NCI-H226 (cell line): ENCODE results near the gene SS18.
"Not testable (repeated sequence)": the region's sequence is repeated elsewhere in the genome, so short reads cannot be mapped to it uniquely, and the experiment has no call there.

Experiments
- DNase-seq: peaks from one replicate; pipeline ENCODE4 v3.0.0-alpha.2; 2015

SS18 gene, protein sequence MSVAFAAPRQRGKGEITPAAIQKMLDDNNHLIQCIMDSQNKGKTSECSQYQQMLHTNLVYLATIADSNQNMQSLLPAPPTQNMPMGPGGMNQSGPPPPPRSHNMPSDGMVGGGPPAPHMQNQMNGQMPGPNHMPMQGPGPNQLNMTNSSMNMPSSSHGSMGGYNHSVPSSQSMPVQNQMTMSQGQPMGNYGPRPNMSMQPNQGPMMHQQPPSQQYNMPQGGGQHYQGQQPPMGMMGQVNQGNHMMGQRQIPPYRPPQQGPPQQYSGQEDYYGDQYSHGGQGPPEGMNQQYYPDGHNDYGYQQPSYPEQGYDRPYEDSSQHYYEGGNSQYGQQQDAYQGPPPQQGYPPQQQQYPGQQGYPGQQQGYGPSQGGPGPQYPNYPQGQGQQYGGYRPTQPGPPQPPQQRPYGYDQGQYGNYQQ

DNA sequence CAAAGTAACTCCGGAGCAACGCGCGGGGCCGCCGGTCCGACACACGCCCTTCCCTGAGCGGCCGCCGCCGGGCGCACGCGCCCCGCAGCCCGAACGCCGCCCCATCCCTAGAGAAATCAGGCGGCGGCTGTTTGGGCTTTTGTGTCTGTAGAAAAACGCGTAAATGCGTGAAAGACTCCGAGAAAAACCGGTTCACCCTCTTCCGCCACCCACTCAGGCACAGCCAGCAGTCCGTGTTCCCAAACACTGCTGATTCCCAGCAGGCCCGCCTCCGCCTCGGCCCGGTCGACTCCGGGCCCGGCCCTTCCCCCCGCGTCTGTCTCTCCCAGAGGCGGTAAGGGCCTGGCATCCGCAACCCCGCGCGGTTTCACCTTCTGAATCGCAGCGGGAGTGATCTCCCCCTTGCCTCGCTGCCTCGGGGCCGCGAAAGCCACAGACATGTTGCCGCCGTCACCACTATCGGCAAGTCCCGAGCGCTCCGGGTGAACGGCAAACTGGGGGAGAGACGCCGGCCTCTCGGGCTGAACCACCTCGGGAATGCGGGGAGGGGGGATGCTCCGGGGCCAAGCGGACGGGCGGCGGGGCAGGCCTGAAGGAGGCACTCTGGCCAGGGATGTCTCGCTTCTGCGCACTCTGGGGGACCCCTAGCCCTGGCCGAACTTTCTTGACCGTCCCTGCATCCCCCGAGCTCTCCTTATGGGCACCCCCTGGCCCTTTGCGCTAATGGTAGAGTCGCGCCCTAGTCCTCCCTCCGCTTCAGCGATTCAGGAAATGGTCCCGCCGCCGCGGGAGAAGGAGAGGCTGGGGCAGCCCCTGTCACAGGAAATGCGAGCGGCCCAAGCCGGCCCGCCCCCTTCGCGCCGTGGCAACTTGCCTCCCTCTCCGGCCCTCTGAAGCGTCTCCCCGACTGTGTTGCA is at the start of gene SS18:
TSS of gene SS18 (minus strand) at position 484 of the 917 bp plus-strand sequence. CDS start at position 440, 44 bp downstream.
- DNase-seq, result peak; percentile 92

DNA sequence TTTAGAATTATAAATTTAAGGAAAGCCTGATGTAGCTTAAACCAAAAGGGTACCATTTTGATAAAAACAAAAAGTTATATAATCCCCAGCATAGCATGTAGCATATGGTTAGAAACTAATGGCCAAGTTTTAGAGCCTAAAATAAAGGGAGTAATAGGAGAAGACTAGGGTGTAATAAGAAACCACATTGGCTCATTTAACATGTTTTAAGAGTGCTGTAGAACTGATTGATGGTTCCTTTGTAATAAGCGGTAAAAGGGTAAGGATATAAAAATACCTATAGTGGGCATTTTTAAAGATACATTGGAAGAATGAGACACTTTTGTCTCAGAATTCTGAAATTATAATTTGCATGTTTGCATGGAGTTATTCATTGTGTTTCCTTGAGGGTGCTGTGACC is 45.1 kb upstream of the SS18 start:
- DNase-seq, result no peak

DNA sequence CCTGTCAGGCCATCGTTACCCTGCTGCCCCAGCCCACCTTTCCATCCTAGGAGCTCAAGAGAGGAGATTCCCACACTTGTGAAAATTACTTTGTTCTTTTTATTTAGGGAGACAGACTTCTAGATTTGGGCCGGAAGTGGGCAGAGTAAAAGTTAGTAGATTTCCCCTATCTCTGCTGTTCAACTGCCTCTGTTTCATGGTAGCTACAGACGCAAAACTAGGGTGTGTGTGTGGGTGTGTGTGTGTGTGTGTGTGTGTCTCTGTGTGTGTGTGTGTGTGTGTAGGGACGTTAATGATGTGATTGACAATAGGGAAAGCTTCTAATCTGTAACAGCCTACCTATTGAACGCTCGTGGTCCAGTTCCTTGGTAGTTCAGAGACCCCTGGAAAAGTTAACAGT is 43.7 kb upstream of the SS18 start:
- DNase-seq, result no peak

DNA sequence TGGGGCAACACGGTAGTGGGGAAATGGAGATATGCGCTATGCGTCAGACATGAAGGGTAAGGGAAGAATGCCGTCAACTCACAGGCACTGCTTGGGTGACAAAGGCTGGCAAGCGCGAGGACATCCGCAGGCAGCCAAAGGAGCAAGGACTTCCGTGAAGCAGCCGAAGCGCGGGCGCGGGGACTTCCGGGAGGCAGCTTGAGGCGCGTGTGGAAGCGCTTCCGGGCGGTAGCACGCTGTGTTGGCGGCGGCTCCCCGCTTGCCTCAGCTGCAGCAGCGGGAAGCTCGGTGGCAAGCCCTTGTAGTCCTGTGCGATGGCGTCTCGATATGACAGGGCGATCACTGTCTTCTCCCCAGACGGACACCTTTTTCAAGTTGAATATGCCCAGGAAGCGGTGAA is 43.2 kb upstream of the SS18 start, which contains the start of gene PSMA8:
TSS of gene PSMA8 (plus strand) at position 218 of the 400 bp plus-strand sequence. CDS start at position 315, 97 bp downstream.
- DNase-seq, result no peak

DNA sequence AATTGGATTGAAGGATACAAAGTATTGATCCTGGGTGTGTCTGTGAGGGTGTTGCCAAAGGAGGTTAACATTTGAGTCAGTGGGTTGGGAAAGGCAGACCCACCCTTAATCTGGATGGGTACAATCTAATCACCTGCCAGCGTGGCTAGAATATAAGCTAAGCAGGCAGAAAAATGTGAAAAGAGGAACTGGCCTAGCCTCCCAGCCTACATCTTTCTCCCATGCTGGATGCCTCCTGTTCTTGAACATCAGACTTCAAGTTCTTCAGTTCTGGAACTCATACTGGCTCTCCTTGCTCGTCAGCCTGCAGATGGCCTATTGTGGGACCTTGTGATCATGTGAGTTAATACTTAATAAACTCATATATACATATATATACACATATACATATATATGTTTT is 37.8 kb upstream of the SS18 start:
- DNase-seq, result not testable (repeated sequence)

DNA sequence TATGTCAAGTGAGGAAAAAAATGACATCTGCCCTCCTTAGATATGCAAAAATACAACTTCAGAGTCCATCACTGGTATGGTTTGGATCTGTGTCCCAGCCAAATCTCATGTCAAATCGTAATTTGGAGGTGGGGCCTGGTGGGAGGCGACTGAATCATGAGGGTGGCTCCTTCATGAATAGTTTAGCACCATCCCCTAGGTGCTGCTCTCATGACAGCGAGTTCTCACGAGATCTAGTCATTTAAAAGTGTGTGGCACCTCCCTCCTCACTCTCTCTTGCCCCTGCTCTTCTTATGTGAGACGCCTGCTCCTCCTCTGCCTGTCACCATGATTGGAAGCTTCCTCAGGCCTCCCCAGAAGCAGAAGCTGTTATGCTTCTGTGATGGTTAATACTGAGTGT is 37.4 kb upstream of the SS18 start:
- no peak for DNase-seq

DNA sequence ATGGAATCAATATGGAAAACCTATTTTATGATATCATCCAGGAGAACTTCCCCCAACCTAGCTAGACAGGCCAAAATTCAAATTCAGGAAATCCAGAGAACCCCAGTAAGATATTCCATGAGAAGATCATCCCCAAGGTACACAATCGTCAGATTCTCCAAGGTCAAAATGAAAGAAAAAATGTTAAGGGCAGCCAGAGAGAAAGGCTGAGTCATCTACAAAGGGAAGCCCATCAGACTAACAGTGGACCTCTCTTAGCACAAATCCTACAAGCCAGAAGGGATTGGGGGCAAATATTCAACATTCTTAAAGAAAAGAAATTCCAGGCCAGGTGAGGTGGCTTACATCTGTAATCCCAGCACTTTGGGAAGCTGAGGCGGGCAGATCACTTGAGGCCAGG is 31.6 kb upstream of the SS18 start:
- DNase-seq, result not testable (repeated sequence)

DNA sequence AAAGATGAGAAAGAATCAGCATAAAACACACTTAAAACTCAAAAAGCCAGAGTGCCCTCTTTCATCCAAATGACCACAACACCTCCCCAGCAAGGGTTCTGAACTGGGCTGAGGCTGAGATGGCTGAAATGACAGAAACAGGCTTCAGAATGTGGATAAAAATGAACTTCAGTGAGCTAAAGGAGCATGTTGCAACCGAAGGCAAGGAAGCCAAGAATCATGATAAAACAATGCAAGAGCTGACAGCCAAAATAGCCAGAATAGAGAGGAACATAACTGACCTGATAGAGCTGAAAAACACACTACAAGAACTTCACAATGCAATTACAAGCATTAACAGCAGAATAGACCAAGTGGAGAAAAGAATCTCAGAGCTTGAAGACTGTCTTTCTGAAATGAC is 31.1 kb upstream of the SS18 start:
- no peak for DNase-seq

DNA sequence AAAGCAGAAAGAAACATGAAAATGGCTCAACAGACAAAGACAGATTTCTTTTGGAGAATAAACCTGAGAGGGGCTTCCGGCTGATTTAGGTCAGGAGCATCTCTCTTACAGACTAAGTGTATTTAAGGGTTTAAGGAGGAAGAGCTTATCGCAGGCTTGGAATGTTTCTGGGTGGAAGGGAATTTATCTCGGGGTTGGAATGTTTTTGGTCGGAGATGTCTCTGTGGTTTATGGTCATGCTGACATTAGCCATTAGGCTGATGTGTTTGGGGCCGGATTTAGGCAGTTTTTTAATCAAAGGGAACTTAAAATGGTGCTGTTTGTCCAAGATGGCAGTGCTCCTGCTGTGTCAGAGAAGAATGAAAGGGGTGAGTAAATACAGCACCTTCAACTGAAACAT is 28.8 kb upstream of the SS18 start:
- DNase-seq, result no peak

DNA sequence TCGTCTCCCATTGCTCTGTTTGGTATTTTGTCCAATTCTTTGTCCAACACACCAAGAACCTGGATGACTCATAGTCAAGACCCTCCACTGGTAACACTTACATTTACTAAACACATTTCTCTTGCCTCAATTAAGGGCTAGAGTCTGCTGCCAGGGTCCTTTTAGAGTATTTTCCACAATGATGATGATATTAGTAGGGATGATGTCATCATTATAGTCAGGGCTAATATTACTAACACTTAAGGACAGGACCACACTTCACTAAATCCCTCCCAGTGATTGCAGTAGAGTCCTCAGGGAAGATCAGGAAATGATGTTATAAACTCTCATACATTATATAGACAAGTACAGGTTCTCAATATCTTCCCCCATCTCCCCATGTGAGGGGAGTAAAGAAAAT is 13.6 kb upstream of the SS18 start:
- no peak for DNase-seq

DNA sequence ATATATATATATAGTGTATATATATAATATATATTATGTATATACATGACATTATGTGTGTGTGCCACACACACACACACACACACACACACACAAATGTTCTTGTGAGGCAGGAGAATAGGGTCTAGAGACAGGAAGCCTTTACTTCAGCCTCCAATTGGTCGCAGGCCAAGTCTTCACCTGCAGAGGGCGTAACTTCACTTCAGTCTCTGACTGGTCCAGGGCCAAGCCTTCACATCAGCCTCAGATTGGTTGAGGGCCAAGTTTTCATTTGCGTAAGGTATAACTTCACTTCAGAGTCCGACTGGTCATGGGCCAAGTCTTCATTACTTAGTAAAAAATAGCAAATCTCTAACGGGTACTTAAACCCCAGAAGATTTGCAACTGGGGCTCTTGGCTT is 13.2 kb upstream of the SS18 start:
- DNase-seq, result no peak

DNA sequence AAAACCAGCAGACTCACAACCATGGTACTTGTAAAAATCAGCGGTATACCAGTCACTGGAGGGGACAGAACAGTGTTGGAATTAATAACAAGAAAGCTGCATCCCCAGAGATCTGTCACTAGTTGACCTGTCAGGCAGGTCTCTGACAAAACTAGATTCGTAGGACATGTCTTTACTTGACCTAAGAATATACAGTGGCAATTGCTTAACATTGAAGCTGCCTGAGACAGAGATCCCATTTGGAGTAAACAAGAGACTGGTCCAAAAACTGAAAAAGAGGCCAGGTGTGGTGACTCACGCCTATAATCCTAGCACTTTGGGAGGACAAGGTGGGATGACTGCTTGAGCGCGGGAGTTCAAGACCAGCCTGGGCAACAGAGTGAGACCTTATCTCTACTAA is 7.2 kb upstream of the SS18 start:
- DNase-seq, result no peak

DNA sequence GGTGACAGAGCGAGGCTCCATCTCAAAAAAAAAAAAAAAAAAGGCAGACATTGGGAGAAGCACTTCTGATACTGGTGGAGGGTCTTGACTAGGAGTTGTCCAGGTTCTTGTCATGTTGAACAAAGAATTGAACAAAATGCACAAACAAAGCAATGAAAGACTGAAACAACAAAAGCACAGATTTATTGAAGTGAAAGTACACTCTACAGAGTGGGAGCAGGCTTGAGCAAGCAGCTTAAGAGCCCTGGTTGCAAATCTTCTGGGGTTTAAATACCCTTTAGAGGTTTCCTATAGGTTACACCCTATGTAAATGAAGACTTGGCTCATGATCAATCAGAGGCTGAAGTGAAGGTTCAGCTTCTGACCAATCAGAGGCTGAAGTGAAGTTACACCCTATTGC is 6.4 kb upstream of the SS18 start:
- no peak for DNase-seq

DNA sequence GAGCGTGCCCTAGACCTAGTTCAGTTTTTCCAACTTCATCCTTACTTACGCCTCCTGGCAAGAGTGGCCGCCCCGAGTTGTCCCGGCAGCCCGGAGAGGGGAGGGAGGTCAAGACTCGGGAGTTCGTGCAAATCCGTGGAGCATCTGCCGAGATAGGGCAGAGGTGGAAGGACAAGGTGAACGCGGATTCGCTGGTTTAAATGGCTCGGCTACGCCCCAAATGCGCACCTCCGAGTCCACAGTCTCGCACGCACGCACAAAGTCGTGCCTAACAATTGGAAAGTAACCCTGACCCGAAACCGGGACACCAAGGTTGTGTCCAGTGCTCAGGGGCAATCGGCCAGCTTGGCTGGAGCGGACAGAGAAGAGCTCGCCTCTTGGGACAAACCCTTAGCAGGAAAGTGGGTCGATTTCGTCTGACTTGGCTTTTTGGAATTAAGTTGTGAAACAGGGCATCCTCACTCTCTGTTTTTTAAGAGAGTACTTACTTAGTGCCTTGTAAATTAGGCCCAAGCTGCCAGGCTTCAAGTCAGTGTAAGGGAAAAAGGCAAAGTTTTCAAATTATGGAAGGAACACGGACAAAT is 726 bp upstream of the SS18 start:
- DNase-seq, result peak; percentile 64

DNA sequence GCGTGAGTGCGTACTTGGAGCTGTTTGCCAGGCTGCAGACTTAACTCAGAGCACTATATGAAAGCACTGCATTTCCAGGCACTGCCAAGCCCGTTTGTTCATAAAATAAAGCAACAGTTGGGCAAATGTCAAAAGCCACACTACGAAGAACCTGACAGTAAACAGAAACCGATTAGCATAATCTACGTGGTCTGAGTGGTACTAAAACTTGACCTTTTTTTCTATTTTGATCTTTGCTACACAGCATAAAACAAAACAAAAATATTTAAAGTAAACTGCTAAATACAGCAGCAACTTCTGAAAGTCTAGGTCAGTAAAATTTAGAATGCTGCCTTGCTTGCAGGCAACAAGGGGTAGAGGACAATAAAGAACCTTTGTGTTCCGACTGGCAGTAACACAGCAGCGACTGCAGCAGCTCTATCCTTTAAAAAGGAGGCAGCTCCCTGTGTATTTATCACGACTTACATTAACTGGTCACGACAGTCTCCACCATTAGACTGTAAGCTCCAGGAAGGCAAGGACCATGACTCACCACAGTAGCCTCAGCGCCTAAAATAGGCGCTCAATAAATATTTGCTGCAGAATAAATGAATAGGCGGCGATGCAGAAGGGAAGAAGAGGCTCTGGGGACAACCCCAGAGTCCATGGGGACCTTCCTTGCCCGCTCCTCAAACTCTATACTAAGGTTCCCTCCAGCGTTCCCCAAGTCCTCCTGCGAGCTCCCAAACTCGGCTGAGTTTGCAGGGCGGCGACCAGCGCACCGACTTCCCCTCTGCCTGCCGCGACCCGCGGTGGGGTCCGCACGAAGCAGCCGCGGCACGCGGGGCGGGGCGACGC is 902 bp downstream of the SS18 start:
- DNase-seq, result no peak

DNA sequence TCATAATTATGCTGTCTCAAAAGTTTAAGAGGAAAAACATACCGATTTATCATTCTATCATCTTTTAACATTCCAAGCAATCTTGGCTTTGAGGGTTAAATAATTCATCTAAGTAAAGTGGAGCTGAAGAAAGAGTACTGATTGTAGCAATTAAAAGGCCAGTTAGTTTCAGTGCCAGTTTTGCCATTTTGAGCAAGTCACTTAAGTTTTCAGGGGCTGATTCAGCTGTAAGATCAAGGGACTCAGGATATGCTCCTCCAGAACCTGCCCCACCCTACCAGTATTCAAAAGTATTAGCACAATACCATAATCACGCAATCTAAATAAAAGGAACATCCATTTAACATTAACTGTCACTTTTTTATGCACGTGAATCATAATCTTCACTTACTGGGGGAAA is 1.9 kb downstream of the SS18 start:
- DNase-seq, result no peak

DNA sequence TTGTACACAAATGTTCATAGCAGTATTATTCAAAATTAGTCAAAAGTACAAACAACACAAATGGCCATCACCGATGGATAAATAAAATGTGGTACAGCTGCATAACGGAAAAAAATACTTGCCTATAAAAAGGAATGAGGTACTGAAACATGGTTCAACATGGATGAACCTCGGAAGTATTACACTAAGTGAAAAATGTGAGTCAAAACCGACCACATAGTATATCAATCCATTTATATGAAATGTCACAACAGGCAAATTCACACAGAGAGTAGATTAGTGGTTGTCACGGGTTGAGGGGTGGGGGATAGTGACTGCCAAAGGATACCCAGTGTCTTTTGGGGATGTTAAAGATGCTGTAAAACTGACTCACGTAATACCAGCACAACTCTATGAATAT is 3.5 kb downstream of the SS18 start:
- DNase-seq, result no peak

DNA sequence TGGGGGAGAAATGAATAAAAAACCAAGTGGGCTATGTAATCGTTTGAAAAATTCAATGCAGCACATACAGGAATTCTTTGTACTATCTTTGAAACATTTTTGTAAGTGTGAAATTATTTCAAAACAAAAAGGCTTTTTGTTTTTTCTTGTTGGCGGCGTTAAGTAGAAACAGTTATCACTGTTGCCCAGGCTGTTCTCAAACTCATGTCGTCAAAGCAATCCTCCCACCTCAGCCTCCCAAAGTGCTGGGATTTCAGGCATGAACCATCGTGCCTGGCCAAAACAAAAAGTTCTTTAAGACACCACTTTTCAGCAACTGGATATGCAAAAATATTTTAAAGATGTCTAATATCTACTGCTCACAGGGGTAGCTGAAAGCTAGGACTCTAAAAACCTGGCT is 5.4 kb downstream of the SS18 start:
- DNase-seq, result no peak

DNA sequence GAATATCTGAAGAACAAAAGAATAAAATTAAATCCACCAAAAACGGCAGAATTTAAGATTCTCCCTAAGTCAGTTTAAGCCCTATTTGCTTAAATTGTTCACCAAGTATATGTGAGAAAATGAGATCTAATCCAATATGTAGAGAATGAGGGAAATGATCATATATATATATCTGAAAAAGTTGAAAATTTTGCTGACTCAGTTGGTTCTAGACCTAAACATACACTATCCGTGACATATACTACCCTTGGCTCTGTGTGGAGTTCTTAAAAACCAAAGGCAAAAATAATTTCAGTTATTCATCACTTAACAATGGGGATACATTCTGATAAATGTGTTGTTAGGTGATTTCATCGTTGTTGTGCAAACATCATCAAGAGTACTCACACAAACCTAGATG is 7.3 kb downstream of the SS18 start:
- no peak for DNase-seq

DNA sequence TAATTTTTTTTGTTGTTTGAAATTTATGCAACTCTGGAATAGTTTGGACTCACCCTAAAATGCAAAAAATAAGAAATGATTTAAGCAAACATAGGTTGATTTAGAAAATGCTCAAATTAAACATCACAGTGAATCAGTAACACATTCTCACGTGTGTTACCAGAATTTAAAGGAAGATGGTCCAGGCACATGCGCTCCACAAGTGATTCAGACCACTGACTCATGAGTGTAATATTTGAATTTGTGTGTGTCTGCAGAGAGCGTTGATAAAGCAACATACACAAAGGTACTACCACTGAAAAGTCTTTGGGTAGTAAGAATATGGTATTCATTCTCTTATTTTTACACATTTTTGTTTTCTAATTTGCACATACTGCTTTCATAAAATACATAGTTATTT is 7.9 kb downstream of the SS18 start:
- DNase-seq, result peak; percentile 6

DNA sequence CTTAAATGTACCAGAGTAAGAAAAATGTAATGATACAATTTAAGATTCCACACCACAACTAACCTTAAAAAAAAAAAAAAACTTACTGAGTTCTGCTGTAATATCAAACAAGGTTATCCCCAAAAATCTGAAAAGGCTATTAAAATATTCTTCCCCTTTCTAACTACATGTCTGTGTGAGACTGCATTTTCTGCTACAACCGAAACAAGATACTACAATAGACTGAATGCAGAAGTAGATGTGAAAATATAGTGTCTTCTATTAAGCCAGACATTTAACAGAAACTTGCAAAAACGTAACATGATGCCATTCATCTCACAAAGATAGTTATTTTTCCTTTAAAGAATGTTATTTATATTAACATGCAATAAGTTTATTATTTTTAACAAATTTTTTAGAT is 16.2 kb downstream of the SS18 start:
- DNase-seq, result no peak

DNA sequence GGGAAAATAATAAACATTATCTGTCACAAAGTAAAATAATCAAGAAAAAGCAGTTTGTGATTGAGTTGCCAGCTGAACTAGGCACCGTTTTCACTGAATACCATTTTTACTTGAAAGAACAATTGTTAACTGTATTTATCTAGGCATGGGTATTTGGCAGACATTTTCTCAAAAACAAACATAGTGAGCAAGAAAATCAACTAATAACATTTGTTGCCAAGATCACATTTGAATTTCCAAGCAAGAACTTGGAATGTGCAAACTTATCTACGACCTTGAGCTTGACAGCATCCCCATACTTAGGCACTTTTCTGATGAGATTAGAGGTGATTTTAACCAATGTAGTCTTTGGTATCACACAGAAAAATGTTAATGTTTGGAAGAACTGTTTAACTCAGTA is 16.7 kb downstream of the SS18 start:
- no peak for DNase-seq

DNA sequence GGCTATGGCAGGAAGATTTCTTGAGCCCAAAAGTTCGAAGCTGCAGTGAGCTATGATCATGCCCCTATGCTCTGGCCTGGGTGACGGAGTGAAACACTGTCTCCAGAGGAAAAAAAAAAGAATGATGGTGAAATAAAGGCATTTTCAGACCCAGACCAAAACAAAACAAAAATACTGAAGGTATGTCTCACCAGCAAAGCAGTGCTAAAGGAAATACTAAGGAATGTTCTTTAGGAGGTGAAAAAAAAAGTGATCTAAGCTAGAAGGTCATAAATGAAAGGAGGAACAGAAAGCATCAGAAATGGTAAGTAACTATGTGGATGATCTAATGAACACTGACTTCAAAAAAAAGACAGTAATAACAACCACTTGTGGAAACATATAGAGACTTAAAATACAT is 18.7 kb downstream of the SS18 start:
- DNase-seq, result no peak
